ENCODE measurements around the gene KIF21B.

The KIF21B gene

GRCh38 chr1:200971428-200971903 is 52.0 kb downstream of the KIF21B start:
- Histone ChIP-seq H2AFZ (ENCODE audit: low read depth, low read length) (no peak overlapping the region), H3K27ac (ENCODE audit: low read length) (no peak overlapping the region), H3K4me3 (ENCODE audit: low read depth in 1 of 2, low read length in 2 of 2) (no peak overlapping the region), H3K9me3 (ENCODE audit: insufficient read depth, low read length, severe bottlenecking) (no peaks in the 10 kb centered on the region), H3K36me3 (ENCODE audit: insufficient read depth, low read length) (peaks cover 59% of the 10 kb centered on the region), H3K4me1 (ENCODE audit: insufficient read depth, low read length) (no peaks in the 10 kb centered on the region), H3K79me2 (ENCODE audit: insufficient read depth, low read length) (no peaks in the 10 kb centered on the region), H3K9ac (ENCODE audit: low read depth, low read length) (no peak overlapping the region), H4K20me1 (ENCODE audit: insufficient read depth, low read length) (peaks cover 10% of the 10 kb centered on the region), H3K27me3 (ENCODE audit: insufficient read depth, low read length, poor library complexity) (no peaks in the 10 kb centered on the region), H3K4me2 (ENCODE audit: insufficient read depth, low read length) (no peak overlapping the region)
- ATAC-seq (ENCODE audit: insufficient read depth, low read depth) (no peak), DNase-seq (no peak)
- TF ChIP-seq EZH2 (IDR thresholded peaks at IDR 0.05; ENCODE audit: borderline replicate concordance, low read depth, low read length, severe bottlenecking) (no peak), CTCF (IDR thresholded peaks at IDR 0.05; ENCODE audit: borderline replicate concordance, extremely low read depth, low read length, poor library complexity, severe bottlenecking) (no peak)

GRCh38 chr1:200970771-200971427 is 52.6 kb downstream of the KIF21B start:
- no peak overlapping the region for H3K27ac ChIP-seq (ENCODE audit: low read length)
- peaks cover 10% of the 10 kb centered on the region for H4K20me1 ChIP-seq (ENCODE audit: insufficient read depth, low read length)
- H3K79me2 ChIP-seq (ENCODE audit: insufficient read depth, low read length) = no peaks in the 10 kb centered on the region
- no peak for ATAC-seq (ENCODE audit: insufficient read depth, low read depth)
- H3K9me3 ChIP-seq (ENCODE audit: insufficient read depth, low read length, severe bottlenecking) = no peaks in the 10 kb centered on the region
- H2AFZ ChIP-seq (ENCODE audit: low read depth, low read length) = no peak overlapping the region
- peaks cover 54% of the 10 kb centered on the region for H3K36me3 ChIP-seq (ENCODE audit: insufficient read depth, low read length)
- H3K4me1 ChIP-seq (ENCODE audit: insufficient read depth, low read length) = no peaks in the 10 kb centered on the region
- TF ChIP-seq EZH2 (IDR thresholded peaks at IDR 0.05; ENCODE audit: borderline replicate concordance, low read depth, low read length, severe bottlenecking) (no peak), CTCF (IDR thresholded peaks at IDR 0.05; ENCODE audit: borderline replicate concordance, extremely low read depth, low read length, poor library complexity, severe bottlenecking) (no peak)
- H3K9ac ChIP-seq (ENCODE audit: low read depth, low read length) = no peak overlapping the region
- no peak overlapping the region for H3K4me3 ChIP-seq (ENCODE audit: low read depth in 1 of 2, low read length in 2 of 2)
- no peak for DNase-seq
- no peaks in the 10 kb centered on the region for H3K27me3 ChIP-seq (ENCODE audit: insufficient read depth, low read length, poor library complexity)
- no peak overlapping the region for H3K4me2 ChIP-seq (ENCODE audit: insufficient read depth, low read length)

GRCh38 chr1:200969726-200970561 is 53.6 kb downstream of the KIF21B start:
- DNase-seq (no peak), ATAC-seq (ENCODE audit: insufficient read depth, low read depth) (0 out of 3 replicates have a peak, but pooled peaks have one; percentile 12)
- Histone ChIP-seq H3K27me3 (ENCODE audit: insufficient read depth, low read length, poor library complexity) (no peaks in the 10 kb centered on the region), H3K4me1 (ENCODE audit: insufficient read depth, low read length) (no peaks in the 10 kb centered on the region), H3K9ac (ENCODE audit: low read depth, low read length) (no peak overlapping the region), H4K20me1 (ENCODE audit: insufficient read depth, low read length) (peaks cover 10% of the 10 kb centered on the region), H3K9me3 (ENCODE audit: insufficient read depth, low read length, severe bottlenecking) (no peaks in the 10 kb centered on the region), H3K4me3 (ENCODE audit: low read depth in 1 of 2, low read length in 2 of 2) (no peak overlapping the region), H3K36me3 (ENCODE audit: insufficient read depth, low read length) (peaks cover 45% of the 10 kb centered on the region), H3K4me2 (ENCODE audit: insufficient read depth, low read length) (no peak overlapping the region), H3K27ac (ENCODE audit: low read length) (no peak overlapping the region), H3K79me2 (ENCODE audit: insufficient read depth, low read length) (no peaks in the 10 kb centered on the region), H2AFZ (ENCODE audit: low read depth, low read length) (no peak overlapping the region)
- TF ChIP-seq CTCF (IDR thresholded peaks at IDR 0.05; ENCODE audit: borderline replicate concordance, extremely low read depth, low read length, poor library complexity, severe bottlenecking) (peak; percentile 26), EZH2 (IDR thresholded peaks at IDR 0.05; ENCODE audit: borderline replicate concordance, low read depth, low read length, severe bottlenecking) (no peak)

All from DND-41 (cell line).